GM12878 (cell line): ENCODE data around the gene C17orf50. TPM values are rescaled to one million over a fixed set of nuclear protein-coding genes. Genes with fewer than 3 reads are reported as not detected.

Source experiments
- ATAC-seq: fragments of 200-7000 bp; cut with Tn5 transposase; 3 replicates; pipeline ENCODE4 v1.9.1; 2020; ENCODE audit warnings: mild to moderate bottlenecking, moderate library complexity
- BruUV-seq: library from RNA; stranded (reverse); fragments of 400-500 nt; replicated peaks from 2 replicates; lab custom pipeline; 2021; lab: Mats Ljungman, UMichigan
- CTCF ChIA-PET: fragments of 300-600 bp; sonication (Branson Sonifier 250); formaldehyde crosslinking; extraction: SDS; loops from one replicate; lab custom pipeline; 2021; ENCODE audit warnings: inconsistent platforms; lab: Yijun Ruan, JAX
- POLR2A ChIA-PET: fragments of 350-600 bp; formaldehyde crosslinking; extraction: SDS; loops from one replicate; lab custom pipeline; 2021; ENCODE audit warnings: inconsistent platforms; lab: Charles Lee
- RAD21 ChIA-PET: fragments of 300-600 bp; sonication (Branson Sonifier 250); formaldehyde crosslinking; loops from one replicate; lab custom pipeline; 2023; ENCODE audit warnings: antibody characterized with exemption; ENCODE audit not compliant: unreplicated experiment; lab: Charles Lee
- SMC1A ChIA-PET: fragments of 300-600 bp; sonication (Branson Sonifier 250); formaldehyde crosslinking; loops from one replicate; lab custom pipeline; 2023; ENCODE audit not compliant: unreplicated experiment, uncharacterized antibody; lab: Charles Lee
- DNase-seq: peaks from one replicate; pipeline ENCODE4 v3.0.0-alpha.2; 2011; ENCODE audit warnings: low read depth, low spot score
- FAIRE-seq: peaks from 3 replicates; lab custom pipeline; 2011; peaks lifted over from hg19 to GRCh38; lab: Jason Lieb, UNC
- H2AFZ ChIP-seq: 2 replicates; pipeline ENCODE4 v1.6.0; 2011; ENCODE audit warnings: low read depth, low read length, control low read depth; ENCODE audit not compliant: control insufficient read depth
- H3K27ac ChIP-seq: 2 replicates; pipeline ENCODE4 v1.5.1; 2011; ENCODE audit warnings: control low read depth; ENCODE audit not compliant: control insufficient read depth, insufficient read depth
- H3K27me3 ChIP-seq, 2 experiments: replicated peaks in 1 of 2; 2 replicates each; pipeline versions ENCODE4 v1.6.0 to v1.6.1; 2011; ENCODE audit warnings: low read length in 1 of 2; ENCODE audit not compliant: control insufficient read depth in 2 of 2, insufficient read depth in 2 of 2
- H3K36me3 ChIP-seq, 2 experiments: 2 replicates each; pipeline ENCODE4 v1.5.1; 2011; ENCODE audit warnings: low read length in 1 of 2; ENCODE audit not compliant: control insufficient read depth in 2 of 2, insufficient read depth in 2 of 2
- H3K4me1 ChIP-seq: 2 replicates; pipeline ENCODE4 v1.6.1; 2011; ENCODE audit warnings: mild to moderate bottlenecking, low read length, moderate library complexity, mixed read lengths; ENCODE audit not compliant: control insufficient read depth, insufficient read depth
- H3K4me2 ChIP-seq: 2 replicates; pipeline ENCODE4 v1.6.0; 2011; ENCODE audit warnings: control low read depth; ENCODE audit not compliant: control insufficient read depth, insufficient read depth
- H3K4me3 ChIP-seq: fragments of 200-600 bp; sonication (generic); 2 replicates; pipeline ENCODE4 v1.5.1; 2016
- H3K79me2 ChIP-seq: 2 replicates; pipeline ENCODE4 v1.6.0; 2011; ENCODE audit warnings: low read length; ENCODE audit not compliant: control insufficient read depth, insufficient read depth
- H3K9ac ChIP-seq: 2 replicates; pipeline ENCODE4 v1.8.0; 2011; ENCODE audit warnings: low read length, control low read depth, mixed read lengths; ENCODE audit not compliant: control insufficient read depth, insufficient read depth
- H3K9me3 ChIP-seq: replicated peaks from 3 replicates; pipeline ENCODE4 v1.5.1; 2011; ENCODE audit warnings: mild to moderate bottlenecking, low read length; ENCODE audit not compliant: control insufficient read depth, insufficient read depth
- H4K20me1 ChIP-seq: 2 replicates; pipeline ENCODE4 v1.6.0; 2011; ENCODE audit not compliant: control insufficient read depth, insufficient read depth
- CEBPB ChIP-seq, 2 experiments: fragments of 150-350 bp in 1 of 2; IDR thresholded peaks; 2 replicates each; pipeline ENCODE4 v1.6.1; 2012 to 2014; ENCODE audit warnings: low read depth in 2 of 2, low read length in 2 of 2, borderline replicate concordance in 1 of 2, inconsistent platforms in 1 of 2
- HDAC6 ChIP-seq: fragments of 200-600 bp; sonication (generic); IDR thresholded peaks from one replicate; pipeline ENCODE4 v1.8.0; 2017; ENCODE audit warnings: antibody characterized with exemption; ENCODE audit not compliant: unreplicated experiment
- LARP7 ChIP-seq: fragments of 450-650 bp; IDR thresholded peaks from 2 replicates; pipeline ENCODE4 v1.6.1; 2017; ENCODE audit warnings: mild to moderate bottlenecking
- MLLT1 ChIP-seq: fragments of 450-650 bp; IDR thresholded peaks from 2 replicates; pipeline ENCODE4 v1.6.1; 2016; ENCODE audit warnings: mild to moderate bottlenecking
- NFIC ChIP-seq: IDR thresholded peaks from 2 replicates; pipeline ENCODE4 v1.6.1; 2012; ENCODE audit warnings: low read depth, mild to moderate bottlenecking, inconsistent platforms, low read length, moderate library complexity
- NR2C2 ChIP-seq: IDR thresholded peaks from 2 replicates; pipeline ENCODE4 v1.6.1; 2011; ENCODE audit warnings: borderline replicate concordance, low read depth; ENCODE audit not compliant: control insufficient read depth, insufficient read length
- NR2F1 ChIP-seq: fragments of 450-650 bp; conservative IDR thresholded peaks from 2 replicates; pipeline ENCODE4 v1.6.1; 2017; ENCODE audit warnings: mild to moderate bottlenecking
- PAX8 ChIP-seq: fragments of 450-650 bp; IDR thresholded peaks from 2 replicates; pipeline ENCODE4 v1.6.1; 2017; ENCODE audit warnings: mild to moderate bottlenecking, moderate library complexity
- RAD21 ChIP-seq: IDR thresholded peaks from 2 replicates; pipeline ENCODE4 v1.6.1; 2011; ENCODE audit warnings: mild to moderate bottlenecking, low read depth, low read length, moderate library complexity; ENCODE audit not compliant: insufficient read depth
- RELB ChIP-seq: fragments of 450-650 bp; IDR thresholded peaks from 2 replicates; pipeline ENCODE4 v1.6.1; 2017; ENCODE audit warnings: low read depth, mild to moderate bottlenecking, moderate library complexity
- SIN3A ChIP-seq: IDR thresholded peaks from 2 replicates; pipeline ENCODE4 v1.6.1; 2012; ENCODE audit warnings: low read depth, low read length, improper control_type of control experiment
- STAT3 ChIP-seq: IDR thresholded peaks from 2 replicates; pipeline ENCODE4 v1.6.1; 2011; ENCODE audit warnings: low read depth, low read length, improper control_type of control experiment
- TAF1 ChIP-seq: IDR thresholded peaks from 2 replicates; pipeline ENCODE4 v1.6.1; 2011; ENCODE audit warnings: mild to moderate bottlenecking, low read depth, low read length, borderline replicate concordance
- TBL1XR1 ChIP-seq: IDR thresholded peaks from 2 replicates; pipeline ENCODE4 v1.6.1; 2012; ENCODE audit warnings: low read depth, low read length, improper control_type of control experiment
- TCF7 ChIP-seq: IDR thresholded peaks from 2 replicates; pipeline ENCODE4 v1.6.1; 2014; ENCODE audit warnings: antibody characterized with exemption, borderline replicate concordance
- ZNF24 ChIP-seq: fragments of 450-650 bp; IDR thresholded peaks from 2 replicates; pipeline ENCODE4 v1.6.1; 2017; ENCODE audit warnings: antibody characterized with exemption, mild to moderate bottlenecking
- ZZZ3 ChIP-seq: IDR thresholded peaks from 2 replicates; pipeline ENCODE4 v1.6.1; 2011; ENCODE audit warnings: low read depth; ENCODE audit not compliant: control insufficient read depth, insufficient read length
- WGBS: methylation state at CpG from one replicate; pipeline ENCODE4 v1.1.6; 2016; ENCODE audit warnings: low lambda C conversion rate; ENCODE audit not compliant: insufficient replicate concordance, insufficient coverage; ENCODE audit errors: missing lambda C conversion rate; 5-methylcytosine and 5-hydroxymethylcytosine counted together
- in situ Hi-C: fragments of 300-500 bp; cut with MboI; formaldehyde crosslinking; loops from 9 replicates; pipeline ENCODE4 v1.14.3; 2018; ENCODE audit warnings: mixed read lengths
- intact Hi-C: fragments of 100-400 bp; cut with micrococcal nuclease; formaldehyde crosslinking; loops from one replicate; pipeline ENCODE4 v1.14.2; 2022; ENCODE audit not compliant: unreplicated experiment
- polyA plus RNA-seq, 11 experiments: library from polyadenylated mRNA; depleted of rRNA in 4 of 11; unstranded in 6 of 11; stranded (reverse) in 5 of 11; fragments of >200 nt; fragmentation: Nextera tagmentation in 4 of 11; fragmentation: Illumina TruSeq in 1 of 11; extraction: Ambion mirVana in 4 of 11; extraction: Trizol in 1 of 11; gene quantifications; 1 replicate in 1 of 11; 2 replicates in 10 of 11; pipeline versions ENCODE4 v1.2.1 to v1.2.3, GENCODE V29; 2011 to 2016; ENCODE audit warnings: inconsistent platforms in 2 of 11, missing spikeins in 2 of 11, low read depth in 1 of 11
- total RNA-seq, 4 experiments: library from RNA; depleted of rRNA in 3 of 4; stranded (reverse); fragments of >200 nt in 3 of 4; fragmentation: Illumina TruSeq in 1 of 4; extraction: Trizol in 1 of 4; gene quantifications; 2 replicates each; pipeline versions ENCODE4 v1.2.1 to v1.2.3, GENCODE V29; 2013 to 2021
- TF ChIP-seq, protein P1 (sequence below): IDR thresholded peaks from 2 replicates; pipeline ENCODE4 v1.6.1; 2012; ENCODE audit warnings: improper control_type of control experiment, low read depth, low read length; ENCODE audit not compliant: insufficient replicate concordance

Gene C17orf50
- total and polyA plus RNA-seq, 10 of the 15 experiments (the other 5 are each of a cell fraction or from before 2014, with no cell fraction given) = 0.16 TPM; not detected in 9

DNA sequence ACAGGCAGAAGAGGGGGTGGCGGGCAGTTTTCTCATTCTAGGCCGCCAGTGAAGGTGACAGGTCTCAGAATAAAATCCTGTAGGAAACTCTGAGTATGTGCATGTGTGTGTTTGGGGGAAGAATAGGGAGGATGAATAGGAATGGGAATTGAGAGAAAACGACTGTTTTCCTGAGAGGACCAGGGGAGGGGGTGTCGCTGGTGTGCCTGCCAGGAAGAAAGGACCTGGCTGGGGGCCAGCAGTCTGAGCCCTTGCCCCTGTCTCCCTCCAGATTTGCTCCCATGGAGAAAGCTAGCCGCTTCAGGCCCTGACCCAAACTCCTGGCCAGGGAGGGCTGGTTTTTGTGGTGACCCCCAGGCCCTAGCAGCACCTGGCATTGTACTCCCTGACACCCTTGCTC, 14.4 kb downstream of the C17orf50 start:
- ATAC-seq = no peak
- H3K4me3 ChIP-seq = no peak overlapping the region
- no peaks in the 10 kb centered on the region for H3K79me2 ChIP-seq
- intact Hi-C loops = no loop called here
- no peaks in the 10 kb centered on the region for H3K9me3 ChIP-seq
- in situ Hi-C loops = no loop called here
- H3K4me1 ChIP-seq = no peaks in the 10 kb centered on the region
- FAIRE-seq = no peak
- RAD21 ChIA-PET = no interaction called here
- 0% methylated on average over 5 of the region's 5 CpGs for WGBS
- POLR2A ChIA-PET = no interaction called here
- CTCF ChIA-PET = interaction anchor here (1.0 to 1.5 kb wide), 2 partner anchors 11 to 30 kb away, joined by 3 to 5 read pairs; no protein-coding TSS in a partner anchor
- H4K20me1 ChIP-seq = no peaks in the 10 kb centered on the region
- BruUV-seq = no TSS peak
- DNase-seq = no peak
- H2AFZ ChIP-seq = no peak overlapping the region
- H3K9ac ChIP-seq = no peak overlapping the region
- H3K36me3 ChIP-seq = no peaks in the 10 kb centered on the region
- SMC1A ChIA-PET = interaction anchor here (1.2 kb wide), 1 partner anchor 34 kb away, joined by 3 read pairs; the partner anchor contains the start of gene TAF15
- H3K4me2 ChIP-seq = no peak overlapping the region
- peaks cover 3 to 5% of the 10 kb centered on the region in 2 experiments for H3K27me3 ChIP-seq
- TF ChIP-seq TCF7 (no peak), LARP7 (no peak), NR2F1 (no peak), TBL1XR1 (no peak), RAD21 (no peak), HDAC6 (no peak), STAT3 (no peak), NFIC (no peak), MLLT1 (no peak), ZNF24 (no peak), SIN3A (no peak), TAF1 (no peak), PAX8 (no peak), NR2C2 (no peak), ZZZ3 (no peak), CEBPB (IDR thresholded peaks at IDR 0.05; ENCODE audit: borderline replicate concordance in 1 of 2, low read depth in 2 of 2, low read length in 2 of 2) (no peak), RELB (no peak)
- TF ChIP-seq, protein P1, sequence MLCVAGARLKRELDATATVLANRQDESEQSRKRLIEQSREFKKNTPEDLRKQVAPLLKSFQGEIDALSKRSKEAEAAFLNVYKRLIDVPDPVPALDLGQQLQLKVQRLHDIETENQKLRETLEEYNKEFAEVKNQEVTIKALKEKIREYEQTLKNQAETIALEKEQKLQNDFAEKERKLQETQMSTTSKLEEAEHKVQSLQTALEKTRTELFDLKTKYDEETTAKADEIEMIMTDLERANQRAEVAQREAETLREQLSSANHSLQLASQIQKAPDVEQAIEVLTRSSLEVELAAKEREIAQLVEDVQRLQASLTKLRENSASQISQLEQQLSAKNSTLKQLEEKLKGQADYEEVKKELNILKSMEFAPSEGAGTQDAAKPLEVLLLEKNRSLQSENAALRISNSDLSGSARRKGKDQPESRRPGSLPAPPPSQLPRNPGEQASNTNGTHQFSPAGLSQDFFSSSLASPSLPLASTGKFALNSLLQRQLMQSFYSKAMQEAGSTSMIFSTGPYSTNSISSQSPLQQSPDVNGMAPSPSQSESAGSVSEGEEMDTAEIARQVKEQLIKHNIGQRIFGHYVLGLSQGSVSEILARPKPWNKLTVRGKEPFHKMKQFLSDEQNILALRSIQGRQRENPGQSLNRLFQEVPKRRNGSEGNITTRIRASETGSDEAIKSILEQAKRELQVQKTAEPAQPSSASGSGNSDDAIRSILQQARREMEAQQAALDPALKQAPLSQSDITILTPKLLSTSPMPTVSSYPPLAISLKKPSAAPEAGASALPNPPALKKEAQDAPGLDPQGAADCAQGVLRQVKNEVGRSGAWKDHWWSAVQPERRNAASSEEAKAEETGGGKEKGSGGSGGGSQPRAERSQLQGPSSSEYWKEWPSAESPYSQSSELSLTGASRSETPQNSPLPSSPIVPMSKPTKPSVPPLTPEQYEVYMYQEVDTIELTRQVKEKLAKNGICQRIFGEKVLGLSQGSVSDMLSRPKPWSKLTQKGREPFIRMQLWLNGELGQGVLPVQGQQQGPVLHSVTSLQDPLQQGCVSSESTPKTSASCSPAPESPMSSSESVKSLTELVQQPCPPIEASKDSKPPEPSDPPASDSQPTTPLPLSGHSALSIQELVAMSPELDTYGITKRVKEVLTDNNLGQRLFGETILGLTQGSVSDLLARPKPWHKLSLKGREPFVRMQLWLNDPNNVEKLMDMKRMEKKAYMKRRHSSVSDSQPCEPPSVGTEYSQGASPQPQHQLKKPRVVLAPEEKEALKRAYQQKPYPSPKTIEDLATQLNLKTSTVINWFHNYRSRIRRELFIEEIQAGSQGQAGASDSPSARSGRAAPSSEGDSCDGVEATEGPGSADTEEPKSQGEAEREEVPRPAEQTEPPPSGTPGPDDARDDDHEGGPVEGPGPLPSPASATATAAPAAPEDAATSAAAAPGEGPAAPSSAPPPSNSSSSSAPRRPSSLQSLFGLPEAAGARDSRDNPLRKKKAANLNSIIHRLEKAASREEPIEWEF = no peak
- no peak overlapping the region for H3K27ac ChIP-seq
